Measurements from ENCODE around the gene OSBPL10.
A peak's percentile ranks its signal among the peaks of the same experiment; 100 is the strongest.
"Not testable (repeated sequence)": the region's sequence is repeated elsewhere in the genome, so short reads cannot be mapped to it uniquely, and the experiment has no call there.

OSBPL10 gene

GRCh38 chr3:31885235-31885634 lies 95.8 kb downstream of the OSBPL10 start:
- DNase-seq: no peak

DNA sequence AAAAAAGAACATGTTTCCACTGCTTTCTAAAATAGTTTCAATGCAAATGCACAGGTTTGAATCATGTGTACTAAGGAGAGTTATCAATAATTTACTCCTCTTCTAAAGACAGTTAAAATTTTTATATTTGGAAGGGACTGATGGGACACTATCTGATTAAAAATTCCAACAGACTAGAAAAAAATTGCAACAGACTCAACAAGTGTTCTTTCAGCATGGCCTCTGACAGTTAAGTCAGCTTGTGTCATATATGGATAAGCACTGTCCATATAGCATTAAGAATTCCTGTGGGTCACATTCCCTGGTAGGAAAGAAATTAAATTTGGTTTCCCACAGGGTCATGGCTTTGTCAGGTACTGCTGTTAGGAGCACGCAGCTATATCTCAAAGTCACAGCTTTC lies 96.8 kb downstream of the OSBPL10 start:
- DNase-seq: no peak

DNA sequence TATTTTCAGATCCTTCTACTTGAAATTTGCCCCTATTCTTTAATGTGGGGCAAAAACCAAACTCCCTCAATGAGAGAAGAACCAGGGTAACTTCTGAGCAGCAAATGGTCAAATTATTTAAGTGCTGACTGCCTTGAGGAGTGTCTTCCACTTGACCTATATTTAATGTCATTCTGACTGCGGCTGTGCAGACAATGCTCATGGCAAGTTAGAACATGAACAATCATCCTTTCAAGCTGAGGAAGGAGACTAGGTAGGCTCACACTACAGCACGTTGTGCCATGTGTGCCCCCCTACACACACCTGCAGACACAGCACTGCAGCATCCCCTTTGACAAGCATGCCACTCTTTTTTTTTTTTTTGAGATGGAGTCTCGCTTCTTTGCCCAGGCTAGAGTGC lies 98.2 kb downstream of the OSBPL10 start:
- DNase-seq: peak; percentile 59

GRCh38 chr3:31882431-31882830 lies 98.6 kb downstream of the OSBPL10 start:
- peak; percentile 28 for DNase-seq

GRCh38 chr3:31880482-31881078 lies 100.5 kb downstream of the OSBPL10 start:
- no peak for DNase-seq

DNA sequence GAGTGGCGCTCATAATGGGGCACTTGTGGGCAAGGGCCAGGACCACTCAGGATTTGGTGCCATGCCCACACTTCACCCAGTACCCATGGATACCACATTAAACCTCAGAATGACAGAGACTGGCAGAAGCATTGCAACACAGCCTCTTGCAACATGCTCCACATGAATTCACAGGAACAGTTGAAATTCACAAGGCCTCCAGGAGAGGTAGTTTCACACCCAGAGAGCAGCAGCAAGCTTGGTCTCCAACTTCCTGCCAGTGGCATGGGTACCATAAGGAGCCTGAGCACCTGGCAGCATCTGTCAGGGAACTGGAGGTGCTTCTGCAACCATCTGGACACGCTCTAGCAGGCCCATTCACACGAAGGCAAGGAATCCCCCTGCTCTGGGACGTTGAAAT lies 101.0 kb downstream of the OSBPL10 start:
- DNase-seq: peak; percentile 26

GRCh38 chr3:31879365-31879764 lies 101.7 kb downstream of the OSBPL10 start:
- DNase-seq: no peak

- no peak for DNase-seq
These were observed 102.7 kb downstream of the OSBPL10 start for GRCh38 chr3:31878231-31878838.

GRCh38 chr3:31876331-31876730 lies 104.7 kb downstream of the OSBPL10 start:
- no peak for DNase-seq

DNA sequence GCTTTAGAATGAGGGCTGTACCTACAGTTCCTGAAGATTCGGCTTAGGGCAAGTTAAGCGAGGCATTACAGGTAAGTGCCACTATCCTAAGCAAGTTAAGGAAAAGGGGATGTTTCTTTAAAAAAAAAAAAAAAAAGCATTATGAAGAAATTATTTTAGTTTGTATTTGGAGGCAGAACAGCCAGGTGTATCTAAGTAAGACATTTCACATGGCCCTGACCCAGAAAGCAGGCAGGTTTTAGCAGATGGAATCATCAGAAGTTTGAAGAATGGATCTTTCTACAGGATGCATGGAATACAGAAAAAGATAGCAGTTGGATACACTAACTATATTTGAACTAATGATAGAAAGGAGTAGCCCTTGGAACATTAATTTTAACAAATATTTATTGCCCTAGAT lies 105.6 kb downstream of the OSBPL10 start:
- no peak for DNase-seq

GRCh38 chr3:31873254-31873820 lies 107.7 kb downstream of the OSBPL10 start:
- no peak for DNase-seq

DNA sequence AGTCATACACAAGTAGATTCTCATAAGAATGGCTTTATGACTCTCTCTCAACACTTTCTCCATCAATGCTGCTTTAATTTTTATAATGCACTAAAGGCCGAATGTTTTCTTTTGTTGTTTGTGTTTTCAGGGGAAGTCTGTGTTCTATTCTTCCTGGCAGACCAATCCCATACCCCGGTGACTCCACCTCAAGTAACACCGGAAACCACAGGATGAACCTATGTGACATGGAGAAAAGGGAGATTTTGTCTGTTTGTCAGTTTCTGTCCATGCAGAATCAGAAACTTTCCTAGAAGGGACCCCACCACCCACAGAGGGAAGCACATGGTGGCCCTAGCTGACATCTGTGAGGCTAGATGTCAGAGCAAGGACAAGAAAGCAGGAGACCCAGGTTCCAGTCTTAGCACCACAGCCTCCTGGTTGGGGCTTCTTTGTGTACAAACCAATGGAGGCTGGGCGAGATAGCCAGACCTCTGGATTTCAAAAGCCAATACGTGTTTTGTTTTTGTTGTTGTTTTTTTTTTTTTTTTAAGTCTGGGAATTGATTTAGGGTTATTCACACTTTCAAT lies 109.0 kb downstream of the OSBPL10 start:
- DNase-seq: no peak

DNA sequence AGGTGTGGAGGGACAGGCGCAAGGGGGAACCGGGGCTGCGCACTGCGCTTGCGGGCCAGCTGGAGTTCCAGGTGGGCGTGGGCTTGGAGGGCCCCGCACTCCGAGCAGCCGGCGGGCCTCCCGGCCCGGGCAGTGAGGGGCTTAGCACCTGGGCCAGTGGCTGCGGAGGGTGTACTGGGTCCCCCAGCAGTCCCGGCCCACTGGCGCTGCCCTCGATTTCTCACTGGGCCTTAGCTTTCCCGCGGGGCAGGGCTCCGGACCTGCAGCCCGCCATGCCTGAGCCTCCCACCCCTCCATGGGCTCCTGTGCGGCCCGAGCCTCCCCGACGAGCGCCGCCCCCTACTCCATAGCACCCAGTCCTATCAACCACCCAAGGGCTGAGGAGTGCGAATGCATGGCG lies 111.0 kb downstream of the OSBPL10 start:
- DNase-seq: not testable (repeated sequence)

DNA sequence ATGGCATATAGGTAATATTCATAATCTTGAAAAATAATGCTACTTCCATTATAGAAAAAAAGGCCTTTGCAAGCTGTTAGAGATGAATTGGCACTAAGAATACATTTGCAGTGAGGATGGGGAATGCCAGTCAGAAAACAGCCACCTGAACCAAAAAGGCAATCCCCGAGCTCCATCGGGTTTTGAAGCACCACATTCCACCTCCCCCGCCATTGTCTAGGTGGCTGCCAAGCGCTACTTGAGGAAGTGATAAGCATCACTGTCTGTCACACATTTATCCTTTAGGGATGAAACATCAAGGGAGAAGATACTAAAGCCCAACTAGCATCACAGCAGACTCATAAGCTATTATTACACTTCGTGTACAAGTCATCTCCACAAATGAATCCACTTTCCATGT lies 112.8 kb downstream of the OSBPL10 start:
- no peak for DNase-seq

DNA sequence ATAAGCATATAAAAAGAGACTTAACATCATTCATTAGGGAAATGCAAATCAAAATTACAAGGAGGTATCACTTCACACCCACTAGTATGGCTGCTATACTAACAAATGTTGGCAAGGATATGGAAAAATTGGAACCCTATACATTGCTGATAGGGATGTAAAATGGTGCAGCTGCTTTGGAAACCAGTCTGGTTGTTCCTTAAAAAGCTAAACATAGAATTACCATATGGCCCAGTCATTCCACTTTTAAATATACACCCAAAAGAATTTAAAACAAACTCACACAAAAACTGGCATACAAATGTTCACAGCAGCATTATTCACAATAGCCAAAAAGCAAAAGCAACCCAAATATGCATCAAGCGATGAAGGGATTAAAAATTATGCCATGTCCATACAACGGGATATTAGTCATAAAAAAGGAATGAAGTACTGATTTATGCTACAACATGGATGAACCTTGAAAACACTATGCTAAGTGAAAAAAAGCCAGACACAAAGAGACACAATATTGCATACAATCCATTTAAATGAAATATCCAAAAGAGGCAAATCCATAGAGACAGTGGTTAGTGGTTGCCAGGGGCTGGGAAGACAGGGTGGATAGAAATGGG lies 118.3 kb downstream of the OSBPL10 start:
- DNase-seq: no peak

DNA sequence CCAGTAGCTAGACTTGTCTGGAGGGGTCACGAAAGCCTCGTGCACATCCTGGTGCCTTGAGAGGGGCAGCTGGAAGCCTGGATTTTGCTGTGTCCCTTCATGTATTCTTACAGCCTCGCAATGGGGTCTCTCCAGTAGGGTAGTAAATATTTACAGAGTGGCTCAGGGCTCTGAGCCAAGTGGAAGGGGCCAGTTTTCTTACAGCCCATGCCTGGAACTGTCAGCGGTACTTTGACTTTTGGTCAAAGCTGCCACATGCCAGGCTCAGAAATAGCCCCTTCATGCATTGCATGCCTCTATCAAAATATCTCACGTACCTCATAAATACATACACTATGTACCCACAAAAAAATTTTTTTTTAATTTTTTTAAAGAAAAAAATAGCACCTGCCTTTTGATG lies 119.2 kb downstream of the OSBPL10 start:
- peak; percentile 61 for DNase-seq

- DNase-seq: not testable (repeated sequence)
These were observed 120.4 kb downstream of the OSBPL10 start for GRCh38 chr3:31860642-31861041.

DNA sequence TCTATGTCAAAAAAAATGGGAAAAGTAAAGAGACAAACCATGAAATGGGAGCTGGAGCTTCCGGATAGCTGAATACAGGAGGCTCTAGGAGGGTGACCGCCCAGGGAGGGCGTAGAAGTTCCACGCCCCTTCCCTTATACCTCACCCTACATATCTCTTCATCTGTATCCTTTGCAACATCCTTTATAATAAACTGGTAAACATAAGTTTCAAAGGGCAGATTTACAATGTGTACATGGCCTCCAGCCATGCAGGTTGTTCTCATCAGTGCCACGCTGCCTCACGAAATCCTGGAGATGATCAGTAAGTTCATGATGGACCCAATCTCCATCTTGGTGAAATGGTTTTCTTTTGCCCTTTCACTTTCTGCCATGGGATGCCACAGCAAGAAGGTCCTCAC lies 121.8 kb downstream of the OSBPL10 start:
- DNase-seq: no peak

- DNase-seq: peak; percentile 40
These were observed 122.6 kb downstream of the OSBPL10 start for GRCh38 chr3:31858439-31858838.

DNA sequence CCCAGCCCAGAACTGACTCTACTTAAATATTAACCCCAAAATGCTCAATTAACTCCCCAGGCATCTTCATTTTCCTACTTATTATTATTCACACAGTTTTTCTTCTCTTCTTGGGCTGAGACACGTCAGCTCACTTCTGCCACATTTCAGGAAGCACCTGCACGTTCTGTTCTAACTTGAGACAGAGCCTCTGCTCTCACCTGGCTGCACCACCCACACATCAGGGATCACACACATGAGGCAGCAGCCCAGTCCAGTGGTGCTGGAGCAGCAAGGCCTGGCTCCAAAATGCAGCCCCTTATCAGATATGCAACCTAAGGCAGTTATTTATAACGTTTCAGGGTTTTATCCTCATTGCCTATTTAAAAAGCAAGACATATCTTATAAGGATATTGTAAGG lies 127.5 kb downstream of the OSBPL10 start:
- no peak for DNase-seq

- DNase-seq: no peak
These were observed 129.8 kb downstream of the OSBPL10 start for GRCh38 chr3:31851278-31851677.

DNA sequence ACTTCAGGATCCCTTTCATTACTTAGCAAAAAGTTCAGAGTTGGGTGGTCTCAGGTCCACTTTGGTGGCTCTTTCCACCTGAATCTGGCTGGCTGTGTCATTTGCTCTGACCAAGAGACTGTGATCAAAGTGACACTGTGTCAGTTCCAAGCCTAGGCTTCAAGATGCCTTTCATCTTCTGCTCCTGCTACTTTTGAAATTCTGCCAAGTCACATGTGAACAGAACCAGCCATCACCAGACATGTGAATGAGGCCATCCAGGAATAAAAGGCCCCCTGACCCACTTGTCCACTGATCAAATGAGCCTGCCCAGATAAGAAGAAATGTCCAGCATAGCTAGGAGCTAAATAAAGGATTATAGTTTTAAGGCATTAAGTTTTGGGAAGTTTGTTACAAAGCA lies 132.2 kb downstream of the OSBPL10 start:
- peak; percentile 27 for DNase-seq

DNA sequence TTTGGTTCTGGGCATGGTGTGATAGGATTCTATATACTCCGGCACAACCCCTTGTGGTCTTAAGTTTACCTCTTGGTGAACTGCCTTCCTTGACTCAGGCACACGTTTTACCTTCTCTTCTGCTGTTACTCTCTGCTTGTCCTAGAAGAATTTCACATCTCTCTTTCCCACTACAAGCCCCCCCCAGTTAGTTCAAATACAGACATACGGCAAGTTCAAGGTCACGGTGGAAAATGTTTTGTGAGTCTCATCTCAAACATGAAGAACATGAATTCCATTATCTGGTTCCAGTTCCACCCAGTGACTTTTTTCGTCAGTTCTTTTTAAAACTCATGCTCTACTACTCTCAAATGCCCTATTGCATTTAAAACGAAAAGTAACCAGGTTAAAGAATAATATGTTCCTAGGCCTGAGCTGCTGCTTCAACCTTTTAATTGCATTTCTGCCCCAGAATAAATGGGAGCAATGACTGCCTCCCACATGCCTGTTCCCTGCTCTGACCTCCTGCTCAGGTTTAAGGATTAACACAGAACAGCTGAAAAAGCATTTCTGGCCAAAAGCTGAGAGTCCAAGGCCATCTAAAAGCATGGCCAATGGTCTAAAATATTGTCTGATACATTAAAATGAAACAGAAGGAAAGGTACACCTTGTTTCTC lies 132.8 kb downstream of the OSBPL10 start:
- no peak for DNase-seq

All from NCI-H69 (cell line).